CD4-positive, alpha-beta memory T cell (primary cell): ENCODE data around the gene PXMP2. TPM values are rescaled to one million over a fixed set of nuclear protein-coding genes. Genes with fewer than 3 reads are reported as not detected.

Source experiments
- CTCF ChIA-PET: fragments of 350-600 bp; sonication (Branson Sonifier 250); formaldehyde crosslinking; loops from one replicate; lab custom pipeline; 2021; ENCODE audit warnings: inconsistent platforms; ENCODE audit not compliant: partially characterized antibody; lab: Charles Lee
- POLR2A ChIA-PET: fragments of 350-600 bp; sonication (Branson Sonifier 250); formaldehyde crosslinking; loops from one replicate; lab custom pipeline; 2021; ENCODE audit not compliant: partially characterized antibody; lab: Charles Lee
- DNase-seq, 5 donors: peaks; one replicate each; pipeline versions ENCODE4 v3.0.0 to v3.0.0-alpha.2; 2020 to 2022; ENCODE audit warnings: mixed read lengths in 1 of 5
- H3K27ac ChIP-seq: one replicate; pipeline ENCODE4 v1.7.0; 2013; ENCODE audit warnings: low read depth, low read length
- H3K27me3 ChIP-seq: 2 replicates; pipeline ENCODE4 v1.7.0; 2013; ENCODE audit warnings: mild to moderate bottlenecking, low read length, moderate library complexity; ENCODE audit not compliant: insufficient read depth
- H3K36me3 ChIP-seq: 2 replicates; pipeline ENCODE4 v1.7.0; 2013; ENCODE audit warnings: mild to moderate bottlenecking, low read length, moderate library complexity; ENCODE audit not compliant: insufficient read depth
- H3K4me1 ChIP-seq: 2 replicates; pipeline ENCODE4 v1.7.0; 2013; ENCODE audit warnings: mild to moderate bottlenecking, low read length, moderate library complexity; ENCODE audit not compliant: insufficient read depth
- H3K4me3 ChIP-seq, 2 donors: one replicate each; pipeline ENCODE4 v1.7.0; 2013; ENCODE audit warnings: low read length in 2 of 2, mild to moderate bottlenecking in 1 of 2
- H3K9me3 ChIP-seq, 2 donors: one replicate each; pipeline ENCODE4 v1.7.0; 2013; ENCODE audit warnings: low read length in 2 of 2, control low read depth in 1 of 2; ENCODE audit not compliant: control insufficient read depth in 1 of 2
- H3K27ac Mint-ChIP-seq, 7 donors: one replicate each; pipeline ENCODE4 v1.8.0; 2020 to 2021; ENCODE audit warnings: mixed read lengths in 7 of 7, mild to moderate bottlenecking in 6 of 7, inconsistent platforms in 3 of 7, moderate library complexity in 3 of 7
- H3K27me3 Mint-ChIP-seq, 2 donors: one replicate each; pipeline ENCODE4 v1.8.0; 2020 to 2021; ENCODE audit warnings: mixed read lengths in 2 of 2
- H3K36me3 Mint-ChIP-seq, 2 donors: one replicate each; pipeline ENCODE4 v1.8.0; 2020 to 2021; ENCODE audit warnings: mixed read lengths in 2 of 2, inconsistent platforms in 1 of 2, mild to moderate bottlenecking in 1 of 2
- H3K4me1 Mint-ChIP-seq, 4 donors: one replicate each; pipeline ENCODE4 v1.8.0; 2020 to 2021; ENCODE audit warnings: mixed read lengths in 4 of 4, mild to moderate bottlenecking in 1 of 4
- H3K4me3 Mint-ChIP-seq, 8 donors: one replicate each; pipeline ENCODE4 v1.8.0; 2020 to 2021; ENCODE audit warnings: mixed read lengths in 8 of 8, mild to moderate bottlenecking in 7 of 8, moderate library complexity in 6 of 8, inconsistent platforms in 3 of 8
- H3K9me3 Mint-ChIP-seq, 8 donors: one replicate each; pipeline ENCODE4 v1.8.0; 2020 to 2021; ENCODE audit warnings: mixed read lengths in 8 of 8, mild to moderate bottlenecking in 5 of 8, inconsistent platforms in 3 of 8, moderate library complexity in 1 of 8
- intact Hi-C: fragments of 100-400 bp; cut with micrococcal nuclease; formaldehyde crosslinking; loops from one replicate; pipeline ENCODE4 v1.15.1; 2023
- polyA plus RNA-seq, 2 donors: library from polyadenylated mRNA; unstranded; fragments of 300-500 nt; fragmentation: Illumina TruSeq; gene quantifications; one replicate each; pipeline ENCODE4 v1.2.3, GENCODE V29; 2021
- total RNA-seq, 2 experiments: library from RNA; stranded (reverse); gene quantifications; one replicate each; pipeline ENCODE4 v1.2.3, GENCODE V29; 2021

PXMP2 gene
- total and polyA plus RNA-seq, 4 experiments from 2014 or later, result 4.2 to 23.9 (median 10.0) TPM

DNA sequence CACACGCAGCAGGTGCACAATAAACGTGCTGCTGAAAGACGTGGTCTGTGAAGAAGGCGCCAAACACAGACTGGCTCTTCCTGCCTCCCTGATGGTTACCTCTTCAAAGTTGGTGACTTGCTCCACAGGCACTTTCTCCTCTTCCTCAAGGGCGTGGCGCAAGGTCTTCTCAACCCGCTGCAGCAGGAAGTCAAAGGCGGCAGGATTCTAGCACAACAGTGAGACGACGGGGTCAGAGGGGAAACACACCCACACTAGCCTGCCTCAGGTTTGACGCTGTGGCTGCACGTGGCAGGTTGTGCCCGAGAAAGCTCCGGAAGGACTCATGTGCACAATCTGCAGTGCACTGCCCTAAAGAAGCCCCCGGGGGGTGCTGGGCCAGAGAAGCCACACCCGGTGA lies 15.3 kb upstream of the PXMP2 start:
- peak overlapping the region in 1 of 8 donors; percentile 40 for H3K4me3 Mint-ChIP-seq
- intact Hi-C loops, result no loop called here
- peak overlapping the region in 4 of 7 donors; percentile 36 to 87 (median 66) for H3K27ac Mint-ChIP-seq
- Histone ChIP-seq H3K4me1 (peaks cover 5% of the 10 kb centered on the region), H3K9me3 (no peaks in the 10 kb centered on the region), H3K36me3 (peaks cover 43% of the 10 kb centered on the region), H3K27ac (no peak overlapping the region), H3K4me3 (no peak overlapping the region), H3K27me3 (no peaks in the 10 kb centered on the region)
- ChIA-PET POLR2A (no interaction called here), CTCF (no interaction called here)
- no peaks in the 10 kb centered on the region for H3K27me3 Mint-ChIP-seq
- H3K9me3 Mint-ChIP-seq, result peaks cover 0 to 1% (median 0%) of the 10 kb centered on the region in 8 donors
- H3K36me3 Mint-ChIP-seq, result peaks cover 51 to 68% of the 10 kb centered on the region in 2 donors
- peaks cover 3 to 12% (median 6%) of the 10 kb centered on the region in 4 donors for H3K4me1 Mint-ChIP-seq
- no peak for DNase-seq

DNA sequence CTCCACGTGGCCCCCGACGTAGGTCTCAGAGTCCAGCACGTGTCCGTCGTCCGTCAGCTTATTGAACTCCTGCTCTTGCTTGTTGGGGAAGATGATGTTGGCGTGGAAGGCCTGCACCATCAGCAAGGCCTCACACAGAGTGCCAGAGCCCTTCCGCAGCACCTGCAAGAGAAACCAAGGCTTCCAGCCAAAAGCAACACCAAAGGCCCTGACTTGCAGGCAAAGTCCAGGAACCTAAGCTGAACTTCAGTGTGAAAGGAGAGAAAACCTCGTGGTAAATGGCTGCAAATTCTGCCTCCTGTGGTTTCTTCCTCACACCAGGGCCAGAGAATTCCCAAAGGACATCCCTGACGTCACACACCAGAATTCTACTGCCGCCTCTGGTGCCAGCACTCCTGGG lies 14.7 kb upstream of the PXMP2 start:
- H3K27me3 ChIP-seq, result no peaks in the 10 kb centered on the region
- H3K36me3 ChIP-seq, result peaks cover 42% of the 10 kb centered on the region
- H3K9me3 ChIP-seq, result no peaks in the 10 kb centered on the region
- peaks cover 3 to 12% (median 6%) of the 10 kb centered on the region in 4 donors for H3K4me1 Mint-ChIP-seq
- H3K4me1 ChIP-seq, result peaks cover 5% of the 10 kb centered on the region
- CTCF ChIA-PET, result no interaction called here
- no peak overlapping the region for H3K4me3 Mint-ChIP-seq
- intact Hi-C loops, result no loop called here
- no peak overlapping the region for H3K4me3 ChIP-seq
- POLR2A ChIA-PET, result no interaction called here
- peak overlapping the region in 2 of 7 donors; percentile 12 to 42 for H3K27ac Mint-ChIP-seq
- no peak overlapping the region for H3K27ac ChIP-seq
- no peak for DNase-seq
- peaks cover 50 to 69% of the 10 kb centered on the region in 2 donors for H3K36me3 Mint-ChIP-seq
- no peaks in the 10 kb centered on the region for H3K27me3 Mint-ChIP-seq
- peaks cover 0 to 1% (median 0%) of the 10 kb centered on the region in 8 donors for H3K9me3 Mint-ChIP-seq

DNA sequence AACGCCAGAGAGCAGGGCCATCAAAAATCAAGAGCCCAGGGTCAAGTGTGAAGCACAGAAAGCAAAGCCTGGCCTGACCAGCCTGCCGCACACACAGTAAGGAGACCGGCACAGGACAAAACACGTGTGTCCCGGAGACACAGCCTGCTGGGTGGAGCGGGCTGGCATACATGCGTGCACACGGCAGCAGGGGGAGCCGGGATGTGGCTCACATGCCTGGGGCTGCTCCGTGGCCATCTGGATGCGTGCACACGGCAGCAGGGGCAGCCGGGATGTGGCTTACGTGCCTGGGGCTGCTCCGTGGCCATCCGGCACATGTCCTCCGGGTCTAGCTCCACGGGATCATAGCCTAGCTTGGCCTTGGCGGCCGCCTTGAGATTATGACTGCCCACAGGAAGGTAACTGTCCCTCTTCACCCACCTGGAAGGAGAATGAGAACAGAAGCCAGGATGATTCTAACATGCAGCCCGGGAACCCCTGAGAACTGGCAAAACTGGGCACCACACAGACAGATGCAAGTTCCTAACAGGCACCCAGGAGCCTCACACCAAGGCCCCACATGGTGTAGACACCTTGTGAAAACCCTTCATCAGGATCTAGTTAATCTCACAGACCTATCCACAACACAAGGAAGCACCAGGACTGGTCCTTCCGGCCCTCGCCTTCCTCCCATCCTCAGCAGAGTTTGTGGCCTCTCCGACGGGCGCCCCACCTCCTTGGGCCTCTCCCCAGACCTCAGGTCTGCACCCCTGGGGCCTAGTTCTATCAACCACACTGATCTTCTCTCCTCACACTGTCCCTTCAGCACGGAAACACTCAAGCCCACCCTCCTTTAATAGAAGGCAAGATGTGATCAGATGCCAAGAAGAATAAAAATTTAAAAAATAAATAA lies 13.9 kb upstream of the PXMP2 start:
- DNase-seq, result no peak
- peaks cover 5% of the 10 kb centered on the region for H3K4me1 ChIP-seq

DNA sequence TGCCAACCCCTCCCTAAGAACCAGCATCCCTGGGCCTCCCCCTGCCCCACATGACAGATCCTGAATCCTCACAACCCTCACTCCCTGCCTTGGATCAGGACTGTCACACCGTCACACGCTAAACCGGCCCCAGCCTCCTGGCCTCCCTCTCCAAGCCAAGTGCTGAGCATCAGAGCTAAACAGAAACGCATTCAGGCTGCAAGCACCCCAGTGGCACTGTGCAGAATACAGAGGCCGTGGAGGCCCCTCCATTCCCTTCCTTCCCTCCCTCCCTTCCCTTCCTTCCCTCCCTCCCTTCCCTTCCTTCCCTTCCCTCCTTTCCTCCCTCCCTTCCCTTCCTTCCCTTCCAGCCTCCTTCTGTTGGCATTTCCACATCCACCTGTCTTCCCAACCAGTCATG lies 12.8 kb upstream of the PXMP2 start:
- Mint-ChIP-seq H3K4me1 (peaks cover 3 to 12% (median 6%) of the 10 kb centered on the region in 4 donors), H3K9me3 (peaks cover 0 to 1% (median 0%) of the 10 kb centered on the region in 8 donors), H3K36me3 (peaks cover 43 to 69% of the 10 kb centered on the region in 2 donors), H3K4me3 (no peak overlapping the region), H3K27ac (peak overlapping the region in 1 of 7 donors; percentile 61), H3K27me3 (no peaks in the 10 kb centered on the region)
- POLR2A ChIA-PET, result no interaction called here
- no peak overlapping the region for H3K4me3 ChIP-seq
- peaks cover 49% of the 10 kb centered on the region for H3K36me3 ChIP-seq
- H3K27ac ChIP-seq, result no peak overlapping the region
- DNase-seq, result no peak
- CTCF ChIA-PET, result no interaction called here
- intact Hi-C loops, result no loop called here
- H3K9me3 ChIP-seq, result no peaks in the 10 kb centered on the region
- H3K27me3 ChIP-seq, result no peaks in the 10 kb centered on the region
- peaks cover 5% of the 10 kb centered on the region for H3K4me1 ChIP-seq

More for the DNA sequence above, 13.9 kb upstream of the PXMP2 start:
- H3K27me3 Mint-ChIP-seq, result no peaks in the 10 kb centered on the region
- intact Hi-C loops, result no loop called here
- H3K27ac Mint-ChIP-seq, result peak overlapping the region in 2 of 7 donors; percentile 42 to 59
- Histone ChIP-seq H3K4me3 (no peak overlapping the region), H3K36me3 (peaks cover 42% of the 10 kb centered on the region), H3K27ac (no peak overlapping the region), H3K9me3 (no peaks in the 10 kb centered on the region), H3K27me3 (no peaks in the 10 kb centered on the region)
- H3K36me3 Mint-ChIP-seq, result peaks cover 43 to 68% of the 10 kb centered on the region in 2 donors
- no peak overlapping the region for H3K4me3 Mint-ChIP-seq
- peaks cover 0 to 1% (median 0%) of the 10 kb centered on the region in 8 donors for H3K9me3 Mint-ChIP-seq
- ChIA-PET CTCF (no interaction called here), POLR2A (no interaction called here)
- H3K4me1 Mint-ChIP-seq, result peaks cover 3 to 12% (median 6%) of the 10 kb centered on the region in 4 donors

DNA sequence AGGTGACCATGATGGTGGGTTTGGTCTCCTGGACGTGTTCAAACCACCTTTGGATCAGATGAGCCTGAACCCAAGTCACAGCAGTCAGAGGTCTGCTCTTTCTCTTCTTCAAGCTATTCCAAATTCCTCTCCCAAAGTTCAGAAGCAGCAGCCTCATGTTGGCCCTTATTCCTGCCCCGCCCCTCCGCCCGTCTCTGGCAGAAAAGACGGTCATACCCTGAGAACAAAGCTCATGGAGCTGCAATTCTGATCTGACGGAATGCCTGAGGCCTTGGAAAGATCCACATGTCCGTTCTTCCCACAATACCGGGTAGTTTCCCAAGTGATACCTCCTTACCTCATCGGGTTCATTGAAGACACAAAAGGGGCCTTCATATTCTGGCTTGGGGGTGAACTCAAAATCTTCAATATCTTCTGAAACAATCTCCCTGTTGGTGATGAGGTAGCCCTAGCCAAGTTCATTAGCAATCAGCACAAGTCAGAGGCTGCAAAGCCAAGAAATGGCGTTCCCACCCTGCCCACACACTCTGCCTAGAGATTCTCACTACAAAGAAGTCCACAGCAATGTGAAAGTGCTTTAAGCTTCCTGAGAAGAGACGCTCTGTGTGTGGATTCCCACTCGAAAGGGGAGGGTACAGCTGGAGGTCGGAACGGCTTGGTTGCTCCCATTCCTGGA lies 11.5 kb upstream of the PXMP2 start:
- H3K4me3 ChIP-seq, result no peak overlapping the region
- Mint-ChIP-seq H3K27ac (peak overlapping the region in 1 of 7 donors; percentile 35), H3K27me3 (no peaks in the 10 kb centered on the region), H3K4me1 (peaks cover 5 to 23% (median 9%) of the 10 kb centered on the region in 4 donors), H3K36me3 (peaks cover 47 to 73% of the 10 kb centered on the region in 2 donors), H3K4me3 (no peak overlapping the region), H3K9me3 (peaks cover 0 to 1% (median 0%) of the 10 kb centered on the region in 8 donors)
- peaks cover 5% of the 10 kb centered on the region for H3K4me1 ChIP-seq
- POLR2A ChIA-PET, result no interaction called here
- H3K27me3 ChIP-seq, result no peaks in the 10 kb centered on the region
- no peaks in the 10 kb centered on the region for H3K9me3 ChIP-seq
- DNase-seq, result no peak
- peaks cover 52% of the 10 kb centered on the region for H3K36me3 ChIP-seq
- H3K27ac ChIP-seq, result no peak overlapping the region
- CTCF ChIA-PET, result interaction anchor here (0.7 kb wide), 1 partner anchor 19 kb away, joined by 3 read pairs; no protein-coding TSS in a partner anchor
- intact Hi-C loops, result no loop called here

DNA sequence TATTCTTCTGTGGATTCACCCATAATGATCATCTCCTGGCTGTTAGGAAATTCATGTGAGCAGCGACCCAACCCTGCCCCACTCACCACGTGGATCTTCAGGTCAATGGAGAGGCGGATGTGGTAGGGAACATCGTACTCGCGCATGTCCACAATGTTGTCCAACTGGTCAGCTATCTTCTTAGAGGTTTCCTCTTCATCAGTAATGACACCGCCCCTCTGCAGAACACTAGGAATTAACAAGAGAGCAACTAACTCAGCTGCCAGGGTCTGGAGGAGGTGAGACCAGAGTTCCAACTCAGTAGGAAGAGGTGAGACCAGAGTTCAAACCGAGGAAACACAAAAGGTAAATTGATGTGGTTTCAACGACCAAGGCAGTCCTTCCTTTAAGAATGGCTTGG lies 9.9 kb upstream of the PXMP2 start:
- no peaks in the 10 kb centered on the region for H3K9me3 Mint-ChIP-seq
- Histone ChIP-seq H3K27ac (no peak overlapping the region), H3K36me3 (peaks cover 44% of the 10 kb centered on the region), H3K27me3 (no peaks in the 10 kb centered on the region), H3K9me3 (no peaks in the 10 kb centered on the region), H3K4me3 (no peak overlapping the region), H3K4me1 (peaks cover 3% of the 10 kb centered on the region)
- ChIA-PET CTCF (no interaction called here), POLR2A (no interaction called here)
- no peaks in the 10 kb centered on the region for H3K27me3 Mint-ChIP-seq
- no peak for DNase-seq
- no peak overlapping the region for H3K4me3 Mint-ChIP-seq
- H3K27ac Mint-ChIP-seq, result no peak overlapping the region
- peaks cover 41 to 67% of the 10 kb centered on the region in 2 donors for H3K36me3 Mint-ChIP-seq
- intact Hi-C loops, result no loop called here
- H3K4me1 Mint-ChIP-seq, result peaks cover 0 to 18% (median 6%) of the 10 kb centered on the region in 4 donors

DNA sequence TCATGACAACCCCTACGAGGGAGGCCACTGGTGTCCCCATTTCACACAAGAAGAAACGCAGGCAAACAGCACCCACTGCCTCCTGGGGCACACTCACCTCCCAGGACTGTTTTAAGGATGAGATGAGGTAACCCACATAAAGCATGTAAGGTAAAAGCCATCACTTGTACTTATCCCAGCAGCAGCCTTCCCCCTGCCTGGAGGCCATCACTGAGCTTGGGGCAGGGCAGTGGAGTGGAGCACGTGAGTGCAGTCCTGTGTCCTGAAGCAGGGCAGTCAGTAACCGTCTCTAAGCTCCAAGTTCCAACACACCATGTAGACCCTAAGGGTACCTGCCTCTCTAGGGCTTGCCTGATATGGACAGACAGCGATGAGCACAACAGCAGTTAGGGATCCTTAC lies 2.0 kb upstream of the PXMP2 start:
- H3K9me3 Mint-ChIP-seq, result no peaks in the 10 kb centered on the region
- Histone ChIP-seq H3K27ac (no peak overlapping the region), H3K36me3 (no peaks in the 10 kb centered on the region), H3K9me3 (no peaks in the 10 kb centered on the region), H3K27me3 (no peaks in the 10 kb centered on the region), H3K4me1 (peaks cover 13% of the 10 kb centered on the region), H3K4me3 (no peak overlapping the region)
- no peak for DNase-seq
- ChIA-PET CTCF (no interaction called here), POLR2A (interaction anchor here (0.6 kb wide), 1 partner anchor 9 kb away, joined by 3 read pairs; no protein-coding TSS in a partner anchor)
- peak overlapping the region in 6 of 7 donors; percentile 42 to 76 (median 66) for H3K27ac Mint-ChIP-seq
- peaks cover 18 to 43% (median 23%) of the 10 kb centered on the region in 4 donors for H3K4me1 Mint-ChIP-seq
- H3K36me3 Mint-ChIP-seq, result peaks cover 0 to 6% of the 10 kb centered on the region in 2 donors
- H3K4me3 Mint-ChIP-seq, result peak overlapping the region; percentile 67 to 86 (median 77)
- intact Hi-C loops, result loop anchor here (5.0 to 10.0 kb wide), 3 partner anchors 142 to 397 kb away; partner anchors contain the start of genes CHFR, GOLGA3 and ZNF140
- H3K27me3 Mint-ChIP-seq, result no peaks in the 10 kb centered on the region
